Stomach (tissue), 4 donors: ENCODE measurements around the gene CEP41.

Experiments used
- POLR2A ChIP-seq, 4 donors: fragments of 450-650 bp; IDR thresholded peaks; one replicate each; pipeline ENCODE4 v1.6.1; 2016; ENCODE audit warnings: antibody characterized with exemption in 4 of 4, control low read depth in 2 of 4, mild to moderate bottlenecking in 1 of 4, moderate library complexity in 1 of 4
- POLR2AphosphoS5 ChIP-seq, 3 donors: sonication (generic); formaldehyde crosslinking; IDR thresholded peaks; one replicate each; pipeline ENCODE4 v1.6.1; 2016; ENCODE audit warnings: antibody characterized with exemption in 3 of 3
- TF ChIP-seq, protein P1 (sequence below), 7 experiments: fragments of 450-650 bp in 4 of 7; fragments of 200-600 bp in 3 of 7; sonication (generic) in 3 of 7; IDR thresholded peaks; one replicate each; pipeline ENCODE4 v1.5.1; 2016 to 2019; ENCODE audit warnings: antibody characterized with exemption in 7 of 7, control low read depth in 2 of 7, mild to moderate bottlenecking in 1 of 7

- no peak for TF ChIP-seq POLR2A (IDR thresholded peaks at IDR 0.05)
- TF ChIP-seq, protein P1, sequence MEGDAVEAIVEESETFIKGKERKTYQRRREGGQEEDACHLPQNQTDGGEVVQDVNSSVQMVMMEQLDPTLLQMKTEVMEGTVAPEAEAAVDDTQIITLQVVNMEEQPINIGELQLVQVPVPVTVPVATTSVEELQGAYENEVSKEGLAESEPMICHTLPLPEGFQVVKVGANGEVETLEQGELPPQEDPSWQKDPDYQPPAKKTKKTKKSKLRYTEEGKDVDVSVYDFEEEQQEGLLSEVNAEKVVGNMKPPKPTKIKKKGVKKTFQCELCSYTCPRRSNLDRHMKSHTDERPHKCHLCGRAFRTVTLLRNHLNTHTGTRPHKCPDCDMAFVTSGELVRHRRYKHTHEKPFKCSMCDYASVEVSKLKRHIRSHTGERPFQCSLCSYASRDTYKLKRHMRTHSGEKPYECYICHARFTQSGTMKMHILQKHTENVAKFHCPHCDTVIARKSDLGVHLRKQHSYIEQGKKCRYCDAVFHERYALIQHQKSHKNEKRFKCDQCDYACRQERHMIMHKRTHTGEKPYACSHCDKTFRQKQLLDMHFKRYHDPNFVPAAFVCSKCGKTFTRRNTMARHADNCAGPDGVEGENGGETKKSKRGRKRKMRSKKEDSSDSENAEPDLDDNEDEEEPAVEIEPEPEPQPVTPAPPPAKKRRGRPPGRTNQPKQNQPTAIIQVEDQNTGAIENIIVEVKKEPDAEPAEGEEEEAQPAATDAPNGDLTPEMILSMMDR (IDR thresholded peaks at IDR 0.05) = no peak
- TF ChIP-seq POLR2AphosphoS5 (IDR thresholded peaks at IDR 0.05) = no peak
These were observed 53.5 kb downstream of the CEP41 start for GRCh38 chr7:130387306-130387627.
